Measurements from ENCODE around the gene NOA1.

NOA1 gene

DNA sequence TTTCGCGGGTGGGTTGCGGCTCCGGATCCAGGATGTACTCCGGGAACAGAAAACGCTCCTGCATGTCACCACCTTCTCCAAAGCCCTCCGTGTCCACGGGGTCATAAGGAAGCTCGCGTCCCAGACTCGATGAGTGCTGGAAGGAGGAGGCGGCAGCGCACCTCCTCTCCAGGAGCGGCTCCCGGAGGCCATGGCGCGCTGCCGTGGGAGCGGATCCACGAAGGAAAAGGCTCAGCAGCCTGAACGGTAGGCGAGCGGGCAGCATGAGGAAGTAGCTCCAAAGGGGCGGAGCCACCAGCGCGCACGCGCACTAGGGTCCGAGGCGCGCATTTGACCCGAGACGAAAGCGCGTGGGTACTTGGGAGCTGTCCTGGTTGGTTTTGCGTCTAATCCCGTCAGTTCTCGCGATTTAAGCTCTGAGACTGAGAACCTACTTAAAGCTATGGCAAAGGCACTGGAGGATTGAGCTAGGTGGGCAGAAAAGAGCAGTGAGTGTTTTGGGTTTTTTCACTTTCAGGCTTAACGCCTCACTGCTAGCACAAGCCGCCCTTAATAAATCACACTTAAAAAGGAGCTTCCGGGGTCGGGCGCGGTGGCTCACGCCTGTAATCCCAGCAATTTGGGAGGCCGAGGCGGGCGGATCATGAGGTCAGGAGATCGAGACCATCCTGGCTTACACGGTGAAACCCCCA lies at the start of gene NOA1:
NOA1 (minus strand) TSS at position 286 of the 692 bp plus-strand sequence; CDS start at position 265, 21 bp downstream.
- H3K36me3 ChIP-seq (ENCODE audit: insufficient read depth, low read length): peaks cover 47% of the 10 kb centered on the region
- H3K9me3 ChIP-seq (ENCODE audit: insufficient read depth, low read length, severe bottlenecking): no peaks in the 10 kb centered on the region
- H3K4me2 ChIP-seq (ENCODE audit: insufficient read depth, low read length): peak within 1 kb of the TSS; percentile 99
- H2AFZ ChIP-seq (ENCODE audit: low read depth, low read length): peak within 1 kb of the TSS; percentile 89
- peaks cover 89% of the 10 kb centered on the region for H3K79me2 ChIP-seq (ENCODE audit: insufficient read depth, low read length)
- peaks cover 59% of the 10 kb centered on the region for H3K4me1 ChIP-seq (ENCODE audit: insufficient read depth, low read length)
- peak within 1 kb of the TSS; percentile 70 for H3K9ac ChIP-seq (ENCODE audit: low read depth, low read length)
- TF ChIP-seq EZH2 (IDR thresholded peaks at IDR 0.05; ENCODE audit: borderline replicate concordance, low read depth, low read length, severe bottlenecking): no peak
- TF ChIP-seq, protein P1, sequence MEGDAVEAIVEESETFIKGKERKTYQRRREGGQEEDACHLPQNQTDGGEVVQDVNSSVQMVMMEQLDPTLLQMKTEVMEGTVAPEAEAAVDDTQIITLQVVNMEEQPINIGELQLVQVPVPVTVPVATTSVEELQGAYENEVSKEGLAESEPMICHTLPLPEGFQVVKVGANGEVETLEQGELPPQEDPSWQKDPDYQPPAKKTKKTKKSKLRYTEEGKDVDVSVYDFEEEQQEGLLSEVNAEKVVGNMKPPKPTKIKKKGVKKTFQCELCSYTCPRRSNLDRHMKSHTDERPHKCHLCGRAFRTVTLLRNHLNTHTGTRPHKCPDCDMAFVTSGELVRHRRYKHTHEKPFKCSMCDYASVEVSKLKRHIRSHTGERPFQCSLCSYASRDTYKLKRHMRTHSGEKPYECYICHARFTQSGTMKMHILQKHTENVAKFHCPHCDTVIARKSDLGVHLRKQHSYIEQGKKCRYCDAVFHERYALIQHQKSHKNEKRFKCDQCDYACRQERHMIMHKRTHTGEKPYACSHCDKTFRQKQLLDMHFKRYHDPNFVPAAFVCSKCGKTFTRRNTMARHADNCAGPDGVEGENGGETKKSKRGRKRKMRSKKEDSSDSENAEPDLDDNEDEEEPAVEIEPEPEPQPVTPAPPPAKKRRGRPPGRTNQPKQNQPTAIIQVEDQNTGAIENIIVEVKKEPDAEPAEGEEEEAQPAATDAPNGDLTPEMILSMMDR (IDR thresholded peaks at IDR 0.05; ENCODE audit: borderline replicate concordance, extremely low read depth, low read length, poor library complexity, severe bottlenecking): no peak
- H3K27ac ChIP-seq (ENCODE audit: low read length): peak within 1 kb of the TSS; percentile 90
- H4K20me1 ChIP-seq (ENCODE audit: insufficient read depth, low read length): peaks cover 54% of the 10 kb centered on the region
- peak; percentile 83 for ATAC-seq (ENCODE audit: insufficient read depth, low read depth)
- DNase-seq: peak; percentile 98
- peak within 1 kb of the TSS; percentile 63 to 70 for H3K4me3 ChIP-seq (ENCODE audit: low read depth in 1 of 2, low read length in 2 of 2)
- no peaks in the 10 kb centered on the region for H3K27me3 ChIP-seq (ENCODE audit: insufficient read depth, low read length, poor library complexity)

DNA sequence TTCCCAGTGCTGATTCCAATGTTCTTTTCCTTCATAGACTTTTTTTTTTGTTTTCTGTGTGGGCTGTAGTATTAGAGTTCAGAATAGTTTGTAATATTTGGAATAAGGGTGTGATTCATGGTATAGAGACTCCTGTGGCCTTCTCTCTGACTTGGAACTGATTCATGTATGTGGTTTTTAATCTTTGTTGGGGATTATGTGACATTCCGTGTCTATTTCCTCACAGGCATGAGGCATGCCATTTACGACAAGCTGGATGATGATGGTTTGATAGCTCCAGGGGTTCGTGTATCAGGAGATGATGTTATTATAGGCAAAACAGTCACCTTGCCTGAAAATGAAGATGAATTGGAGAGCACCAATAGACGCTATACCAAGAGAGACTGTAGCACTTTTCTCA lies 45.7 kb upstream of the NOA1 start:
- H3K79me2 ChIP-seq (ENCODE audit: insufficient read depth, low read length): no peaks in the 10 kb centered on the region
- no peaks in the 10 kb centered on the region for H3K9me3 ChIP-seq (ENCODE audit: insufficient read depth, low read length, severe bottlenecking)
- H3K36me3 ChIP-seq (ENCODE audit: insufficient read depth, low read length): peaks cover 96% of the 10 kb centered on the region
- H3K27me3 ChIP-seq (ENCODE audit: insufficient read depth, low read length, poor library complexity): no peaks in the 10 kb centered on the region
- H3K27ac ChIP-seq (ENCODE audit: low read length): no peak overlapping the region
- DNase-seq (no peak), ATAC-seq (ENCODE audit: insufficient read depth, low read depth) (no peak)
- no peak overlapping the region for H2AFZ ChIP-seq (ENCODE audit: low read depth, low read length)
- no peak overlapping the region for H3K9ac ChIP-seq (ENCODE audit: low read depth, low read length)
- H4K20me1 ChIP-seq (ENCODE audit: insufficient read depth, low read length): 0 out of 2 replicates have a peak, but pooled peaks cover 3% of the 10 kb centered on the region
- H3K4me1 ChIP-seq (ENCODE audit: insufficient read depth, low read length): no peaks in the 10 kb centered on the region
- no peak overlapping the region for H3K4me2 ChIP-seq (ENCODE audit: insufficient read depth, low read length)
- no peak overlapping the region for H3K4me3 ChIP-seq (ENCODE audit: low read depth in 1 of 2, low read length in 2 of 2)
- TF ChIP-seq EZH2 (IDR thresholded peaks at IDR 0.05; ENCODE audit: borderline replicate concordance, low read depth, low read length, severe bottlenecking): no peak
- TF ChIP-seq, protein P1 (IDR thresholded peaks at IDR 0.05; ENCODE audit: borderline replicate concordance, extremely low read depth, low read length, poor library complexity, severe bottlenecking): no peak

DNA sequence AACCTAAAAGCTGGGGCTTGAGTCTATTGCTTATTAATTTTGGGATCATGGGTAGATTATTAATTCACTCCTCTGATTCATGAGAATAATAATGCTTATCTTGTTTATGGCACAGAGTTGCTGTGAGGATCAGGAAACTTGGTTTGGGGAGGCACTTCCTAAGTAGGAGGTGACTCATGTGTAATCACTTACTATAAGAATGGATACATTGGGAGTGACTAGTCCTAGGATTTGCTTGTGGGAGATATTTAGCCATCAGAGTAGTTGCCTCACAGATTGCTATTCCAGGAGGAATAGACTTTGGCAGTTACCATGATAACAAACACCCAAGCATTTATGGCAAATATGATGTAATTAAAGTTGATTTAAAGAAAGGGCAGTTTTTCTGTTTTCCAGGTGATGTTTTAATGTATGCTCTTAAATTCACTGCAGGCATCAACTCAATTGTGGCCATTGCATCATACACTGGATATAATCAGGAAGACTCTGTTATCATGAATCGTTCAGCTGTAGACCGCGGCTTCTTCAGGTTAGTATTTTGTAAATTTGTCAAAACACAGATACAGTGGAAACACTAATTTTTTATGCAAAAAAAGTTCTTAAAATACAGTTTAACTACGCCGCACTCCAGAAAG lies 43.2 kb upstream of the NOA1 start:
- no peak overlapping the region for H3K27ac ChIP-seq (ENCODE audit: low read length)
- no peaks in the 10 kb centered on the region for H3K79me2 ChIP-seq (ENCODE audit: insufficient read depth, low read length)
- H3K9ac ChIP-seq (ENCODE audit: low read depth, low read length): no peak overlapping the region
- H3K27me3 ChIP-seq (ENCODE audit: insufficient read depth, low read length, poor library complexity): no peaks in the 10 kb centered on the region
- H3K36me3 ChIP-seq (ENCODE audit: insufficient read depth, low read length): peaks cover 94% of the 10 kb centered on the region
- no peaks in the 10 kb centered on the region for H3K4me1 ChIP-seq (ENCODE audit: insufficient read depth, low read length)
- H3K4me3 ChIP-seq (ENCODE audit: low read depth in 1 of 2, low read length in 2 of 2): no peak overlapping the region
- no peak overlapping the region for H2AFZ ChIP-seq (ENCODE audit: low read depth, low read length)
- H3K4me2 ChIP-seq (ENCODE audit: insufficient read depth, low read length): no peak overlapping the region
- H3K9me3 ChIP-seq (ENCODE audit: insufficient read depth, low read length, severe bottlenecking): no peaks in the 10 kb centered on the region
- TF ChIP-seq, protein P1 (IDR thresholded peaks at IDR 0.05; ENCODE audit: borderline replicate concordance, extremely low read depth, low read length, poor library complexity, severe bottlenecking): no peak
- no peak for TF ChIP-seq EZH2 (IDR thresholded peaks at IDR 0.05; ENCODE audit: borderline replicate concordance, low read depth, low read length, severe bottlenecking)
- DNase-seq (no peak), ATAC-seq (ENCODE audit: insufficient read depth, low read depth) (no peak)
- H4K20me1 ChIP-seq (ENCODE audit: insufficient read depth, low read length): 0 out of 2 replicates have a peak, but pooled peaks cover 3% of the 10 kb centered on the region

All from DND-41 (cell line).